ENCODE measurements around the gene ICAM4.

DNA sequence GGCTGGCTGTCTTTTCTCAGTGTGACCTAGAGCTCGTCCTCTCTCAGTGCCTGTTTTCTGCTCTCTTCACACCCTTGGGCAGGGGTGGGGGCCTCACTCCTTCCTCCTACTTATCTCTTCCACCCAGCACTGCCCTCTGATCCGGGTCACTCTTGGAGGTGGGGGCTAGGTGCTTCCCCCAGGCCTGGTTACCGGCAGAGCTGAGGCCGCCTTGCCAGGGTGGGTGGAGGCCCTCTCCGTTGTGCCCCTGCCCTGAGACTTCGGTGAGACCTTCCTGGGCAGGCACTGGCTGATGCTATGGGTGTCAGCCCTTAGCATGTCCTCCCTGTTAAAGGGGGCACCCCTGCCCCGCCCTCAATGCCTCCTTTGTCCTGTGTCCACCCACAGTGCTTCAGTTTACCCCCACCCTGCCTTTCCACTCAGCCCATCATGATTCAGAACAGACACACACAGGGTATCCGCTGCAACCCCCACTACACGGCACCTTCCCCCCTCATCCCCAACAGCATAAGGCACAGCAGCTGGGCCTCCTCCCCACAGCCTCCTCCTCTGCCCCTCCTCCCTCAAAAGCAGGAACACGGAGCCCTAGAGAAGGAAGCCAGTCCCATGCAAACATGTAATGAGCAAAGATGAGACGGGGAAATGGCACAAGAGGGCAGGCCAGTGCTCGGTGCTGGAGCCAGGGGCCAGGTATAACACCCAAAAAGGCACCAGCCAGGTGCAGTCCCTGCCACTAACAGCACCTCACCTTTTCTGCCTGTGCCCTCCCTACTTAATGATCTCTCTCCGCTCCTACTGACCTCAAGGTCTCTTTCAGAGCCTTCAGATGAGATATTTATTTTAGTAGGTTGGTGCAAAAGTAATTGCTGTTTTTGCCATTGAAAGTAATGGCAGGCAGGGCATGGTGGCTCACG, 13.0 kb downstream of the ICAM4 start:
- TF ChIP-seq CTCF (IDR thresholded peaks at IDR 0.05), result no peak
- TF ChIP-seq POLR2A (IDR thresholded peaks at IDR 0.05), result no peak
